CD4-positive, alpha-beta T cell treated with Interleukin-4 for 1 hour (primary cell): ENCODE measurements around the gene TNS1.
"Not testable (repeated sequence)": the region's sequence is repeated elsewhere in the genome, so short reads cannot be mapped to it uniquely, and the experiment has no call there.

Experiments used
- DNase-seq, 2 donors: peaks; one replicate each; pipeline ENCODE4 v3.0.0-alpha.2; 2020 to 2022

Gene TNS1

DNA sequence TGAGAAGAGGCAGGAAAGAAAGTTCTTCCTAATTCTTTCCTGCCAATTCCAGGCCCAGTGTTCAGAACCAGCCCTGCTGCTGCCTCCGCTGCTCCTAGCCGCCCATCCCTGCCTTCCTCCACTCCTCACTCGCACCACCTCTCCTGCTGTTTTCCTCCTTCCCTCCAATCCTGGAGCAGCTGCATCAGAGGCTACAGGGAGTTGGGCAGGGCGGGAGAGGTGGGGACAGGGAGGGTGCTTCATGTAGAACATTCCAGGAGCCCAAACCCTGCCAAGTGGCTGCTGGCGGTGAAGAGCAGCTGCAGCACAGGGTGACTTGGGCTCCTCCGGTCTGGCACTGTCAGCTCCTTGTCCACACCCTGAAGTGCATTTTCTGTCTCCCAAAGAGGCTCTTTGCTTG is 176.3 kb downstream of the TNS1 start:
- no peak for DNase-seq

DNA sequence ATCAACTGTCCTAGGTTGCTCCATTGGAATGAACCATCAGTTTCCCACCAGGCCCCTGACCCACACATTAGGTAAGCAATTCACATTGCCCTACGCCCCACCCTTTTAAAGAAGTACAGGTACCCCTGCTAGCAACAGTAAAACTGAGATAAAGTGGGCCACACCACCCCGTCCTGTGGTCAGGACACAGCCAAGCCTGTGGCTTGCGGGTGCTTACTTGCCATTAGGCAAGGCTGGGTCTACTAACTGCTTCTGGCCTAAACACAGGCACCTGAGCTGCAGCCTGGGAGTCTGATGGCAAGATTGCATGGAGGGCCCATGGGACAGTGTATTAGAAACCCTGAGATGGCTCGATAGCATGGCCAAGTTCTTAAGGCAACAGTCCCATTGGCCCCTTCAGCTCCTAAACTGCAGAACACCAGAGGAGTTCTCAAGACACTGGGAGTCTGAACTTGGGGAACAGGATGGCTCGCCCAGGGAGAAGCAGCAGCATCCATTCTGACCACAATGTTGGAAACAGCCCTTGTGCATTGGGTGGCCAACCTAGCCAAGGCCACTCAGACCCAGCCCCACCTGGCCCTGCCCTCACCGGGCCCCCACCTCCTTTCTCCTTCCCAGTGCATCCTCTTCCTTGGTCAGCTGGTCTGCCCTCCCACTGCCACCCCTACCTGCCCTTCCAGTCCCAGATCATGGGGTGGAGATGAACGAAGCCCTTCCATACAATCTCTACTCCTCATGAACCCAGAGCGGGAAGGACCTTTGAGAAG is 177.1 kb downstream of the TNS1 start:
- DNase-seq, result no peak

DNA sequence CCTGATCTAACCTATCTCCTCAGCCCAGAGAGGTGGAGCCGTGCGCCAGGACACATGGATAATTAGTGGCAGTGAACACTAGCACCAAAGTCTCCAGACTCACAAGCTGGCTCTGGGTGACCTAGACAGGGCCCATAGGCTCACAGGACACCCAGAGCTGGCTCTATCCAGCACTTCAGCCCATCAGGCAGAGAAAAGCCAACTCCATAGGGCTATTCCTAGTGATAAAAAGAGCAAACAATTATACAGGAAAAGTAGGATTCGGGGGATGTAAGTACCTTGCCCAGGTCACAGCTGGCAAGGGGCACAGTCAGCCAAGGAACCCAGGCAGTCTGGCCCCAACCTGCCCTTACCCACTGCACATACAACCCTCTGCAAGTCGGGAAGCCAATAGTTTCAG is 178.6 kb downstream of the TNS1 start:
- DNase-seq, result no peak

DNA sequence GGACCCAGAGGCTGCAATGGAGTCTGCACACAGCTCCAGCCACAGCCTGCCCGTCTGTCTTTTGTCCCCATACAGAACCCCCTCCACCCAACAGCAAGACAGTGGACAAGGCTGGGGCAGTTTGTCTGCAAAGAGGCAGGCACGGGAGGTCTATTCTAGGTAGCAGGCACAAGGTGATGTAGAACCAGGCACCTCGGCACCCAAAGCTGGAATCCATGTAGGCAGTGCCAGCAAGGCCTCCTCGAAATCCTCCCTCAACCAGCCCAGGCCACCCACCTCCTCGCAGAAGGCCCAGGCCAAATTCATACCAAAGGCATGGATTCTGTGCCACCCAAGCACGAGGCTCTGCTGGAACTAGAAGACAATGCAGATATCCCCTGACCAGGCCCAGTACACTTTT is 179.2 kb downstream of the TNS1 start:
- no peak for DNase-seq

DNA sequence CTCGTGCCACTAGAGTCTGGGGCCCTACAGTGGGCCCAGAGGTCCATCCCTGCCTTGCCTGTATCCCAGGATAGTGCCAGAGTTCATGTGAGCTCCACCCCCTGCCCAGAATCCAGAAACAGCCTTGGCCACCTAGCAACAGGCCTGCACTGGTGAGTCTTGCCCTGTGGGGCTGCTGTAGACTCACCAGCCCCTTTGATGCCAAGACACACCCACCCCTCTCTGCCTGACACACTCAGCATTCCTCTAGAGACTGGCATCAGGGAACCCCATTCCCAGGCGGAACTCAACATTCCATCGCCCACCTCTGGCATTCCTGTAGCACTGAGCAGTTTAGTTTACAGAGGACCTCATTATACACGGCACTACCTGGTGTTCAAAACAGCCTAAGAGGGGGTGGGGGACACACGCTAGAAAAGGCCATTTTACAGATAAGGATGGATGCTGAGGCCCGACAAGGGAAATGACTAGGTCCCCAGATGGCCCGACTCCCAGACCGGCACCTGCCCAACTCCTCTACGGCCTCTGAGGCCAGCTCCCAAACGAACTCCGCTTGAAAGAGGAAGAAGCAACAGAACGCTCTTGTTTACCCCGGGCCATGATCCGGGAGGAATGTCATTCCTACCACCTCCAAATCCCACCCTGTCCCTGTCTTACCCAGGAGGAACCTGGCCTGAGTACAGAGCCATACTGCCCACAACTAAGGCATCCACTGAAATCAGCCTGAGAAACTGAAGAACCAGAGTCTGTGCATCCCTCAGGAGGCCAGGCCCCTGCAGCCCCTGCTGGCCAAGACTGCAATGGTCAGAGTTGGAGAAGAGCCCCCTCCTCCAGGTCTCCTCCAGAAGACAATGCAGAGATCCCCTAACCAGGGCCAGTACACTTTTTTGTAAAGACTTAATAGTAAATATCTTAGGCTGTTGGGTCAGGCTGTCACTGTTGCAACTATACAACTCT is 180.2 kb downstream of the TNS1 start:
- DNase-seq, result no peak

DNA sequence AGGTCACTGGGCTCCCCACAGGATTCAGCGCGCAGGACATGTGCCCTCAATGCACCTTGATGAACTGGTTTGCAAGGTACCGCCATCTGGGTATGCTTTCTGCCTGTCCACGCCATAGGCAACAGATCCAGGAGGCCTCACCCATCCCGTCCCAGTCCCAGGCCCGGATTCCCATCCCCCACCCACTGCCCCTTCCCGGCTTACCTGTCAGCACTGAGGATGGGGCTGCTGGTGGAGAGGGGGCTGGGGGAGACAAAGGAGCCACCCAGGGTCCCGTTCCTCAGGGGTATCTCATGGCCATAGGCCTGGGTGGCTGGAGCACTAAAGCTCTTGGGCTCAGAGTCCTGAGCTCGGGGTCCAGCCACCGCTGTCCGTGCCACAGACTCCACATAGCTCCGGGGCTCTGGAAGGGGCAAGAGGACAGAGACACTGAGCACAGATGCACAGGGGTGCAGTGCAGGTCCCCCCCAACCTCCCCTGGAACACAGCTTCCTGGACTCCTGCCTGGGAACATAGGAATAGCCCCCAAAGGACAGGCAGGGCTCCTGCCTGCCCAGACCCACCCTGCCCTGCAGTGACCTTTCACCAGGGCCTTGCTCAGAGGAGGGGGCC is 181.2 kb downstream of the TNS1 start:
- DNase-seq, result no peak

DNA sequence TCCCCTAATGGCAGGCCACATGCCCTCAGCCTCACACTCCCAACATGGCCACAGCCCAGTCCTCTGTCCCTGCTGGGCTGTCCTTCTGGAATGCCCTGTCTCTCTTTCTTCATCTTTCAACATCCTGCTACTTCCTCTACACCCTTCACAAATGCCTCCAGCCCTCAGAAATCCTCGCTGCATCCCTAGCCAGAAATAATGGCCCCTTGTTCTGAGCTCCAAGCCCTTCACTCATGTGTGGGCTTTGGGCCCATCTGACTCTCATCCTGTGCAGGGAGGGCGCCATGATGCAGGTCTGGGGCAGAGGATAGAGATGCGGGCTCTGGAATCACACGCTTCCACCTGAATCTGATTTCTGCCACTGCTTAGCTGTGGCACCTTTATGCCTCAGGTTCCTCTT is 181.9 kb downstream of the TNS1 start:
- DNase-seq, result no peak

DNA sequence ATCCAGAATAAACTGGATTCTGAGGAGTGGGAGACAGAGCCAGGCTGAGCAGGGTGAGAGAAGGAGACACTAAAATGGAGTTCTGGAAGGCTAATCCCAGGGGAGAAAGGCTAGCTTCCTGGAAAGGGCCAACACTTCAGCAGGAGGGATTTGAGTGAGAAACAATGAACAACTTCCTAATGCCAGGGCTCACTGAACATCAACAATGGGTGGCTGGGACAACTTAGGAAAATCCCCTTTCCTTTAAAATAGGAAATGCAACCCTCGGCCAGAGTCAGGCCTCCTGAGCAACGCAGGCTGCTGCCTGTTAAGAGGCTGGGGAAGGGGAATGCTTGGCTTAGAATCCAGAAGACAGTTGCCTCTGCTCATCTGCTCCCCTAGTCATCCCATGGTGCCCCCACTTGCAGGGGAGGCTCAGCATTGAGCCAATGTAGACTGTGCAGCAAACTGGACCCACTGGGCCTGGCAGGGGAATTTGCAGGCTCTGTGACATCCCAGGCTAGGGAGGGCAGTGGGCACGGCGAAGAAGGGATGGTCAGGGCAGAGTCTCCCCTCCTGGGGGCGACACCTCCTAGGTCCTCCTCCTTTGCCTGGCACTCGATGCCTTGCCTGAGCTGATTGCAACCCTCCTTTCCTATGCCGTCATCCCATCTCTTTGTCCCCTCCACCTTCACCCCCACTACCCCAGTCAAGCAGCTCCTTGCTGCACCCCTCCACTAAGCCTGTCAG is 182.5 kb downstream of the TNS1 start:
- no peak for DNase-seq

DNA sequence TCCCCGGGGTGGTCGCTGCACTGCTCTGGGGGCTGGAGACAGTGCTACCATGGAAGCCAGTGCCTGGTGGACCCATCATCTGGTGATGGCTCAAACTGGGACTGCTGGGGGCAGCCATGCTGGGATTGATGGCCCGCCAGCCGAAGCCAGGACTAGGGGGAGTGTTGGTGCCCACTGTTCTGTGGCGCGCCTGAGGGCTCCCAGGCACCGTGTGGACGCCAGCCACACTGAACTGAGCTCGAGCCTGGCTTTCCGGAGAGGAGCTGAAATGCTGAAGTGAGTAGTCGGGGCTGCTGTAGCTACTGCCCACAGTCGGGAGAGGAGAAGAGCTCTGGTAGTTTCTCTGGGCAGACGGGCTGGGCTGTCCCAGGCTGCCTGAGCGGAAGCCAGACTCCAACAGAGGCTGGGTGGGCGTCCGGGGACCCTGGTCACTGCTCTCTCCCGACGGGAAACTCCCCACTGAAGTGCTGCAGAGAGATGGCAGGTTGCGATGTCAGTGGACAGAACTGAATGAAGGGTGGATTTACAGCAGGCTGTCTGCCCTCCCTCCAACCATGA is 184.4 kb downstream of the TNS1 start:
- no peak for DNase-seq

DNA sequence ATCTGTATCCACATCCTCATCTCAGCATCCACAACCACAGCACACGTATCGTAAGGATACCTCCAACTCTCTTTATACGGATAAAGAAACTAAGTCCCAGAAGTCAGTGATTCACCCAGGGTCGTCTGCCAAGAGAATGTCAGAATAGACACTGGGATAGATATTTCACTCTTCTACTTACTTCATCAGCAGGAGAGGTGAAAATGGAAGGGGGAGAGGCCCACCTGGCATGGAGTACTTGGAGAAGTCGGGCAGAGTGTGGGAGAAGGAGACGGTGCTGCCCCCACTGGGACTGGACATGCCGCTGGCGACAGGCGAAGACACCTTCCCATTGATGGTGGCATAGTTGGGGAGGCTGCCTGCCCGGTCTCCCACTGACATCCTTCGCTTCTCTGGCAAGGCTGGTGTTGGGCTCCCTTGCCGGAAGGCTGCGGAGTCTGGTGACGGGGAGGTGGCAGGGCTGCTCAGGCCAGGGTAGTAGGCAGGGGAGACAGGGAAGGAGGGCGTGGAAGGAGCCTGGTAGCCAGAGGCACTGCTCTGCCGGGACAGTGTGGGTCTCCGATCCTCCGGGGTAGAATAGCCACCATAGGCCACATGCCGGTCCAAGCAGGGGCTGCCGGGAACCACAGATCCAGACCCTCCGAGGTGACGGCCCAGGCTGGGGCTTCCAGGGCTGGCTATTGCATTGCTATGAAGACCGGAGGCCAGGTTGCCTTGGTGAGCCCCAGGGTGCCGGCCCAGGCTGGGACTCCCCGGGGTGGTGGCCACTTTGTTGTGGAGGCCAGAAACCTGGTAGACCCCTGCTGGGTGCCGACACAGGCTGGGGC is 185.1 kb downstream of the TNS1 start:
- no peak for DNase-seq

DNA sequence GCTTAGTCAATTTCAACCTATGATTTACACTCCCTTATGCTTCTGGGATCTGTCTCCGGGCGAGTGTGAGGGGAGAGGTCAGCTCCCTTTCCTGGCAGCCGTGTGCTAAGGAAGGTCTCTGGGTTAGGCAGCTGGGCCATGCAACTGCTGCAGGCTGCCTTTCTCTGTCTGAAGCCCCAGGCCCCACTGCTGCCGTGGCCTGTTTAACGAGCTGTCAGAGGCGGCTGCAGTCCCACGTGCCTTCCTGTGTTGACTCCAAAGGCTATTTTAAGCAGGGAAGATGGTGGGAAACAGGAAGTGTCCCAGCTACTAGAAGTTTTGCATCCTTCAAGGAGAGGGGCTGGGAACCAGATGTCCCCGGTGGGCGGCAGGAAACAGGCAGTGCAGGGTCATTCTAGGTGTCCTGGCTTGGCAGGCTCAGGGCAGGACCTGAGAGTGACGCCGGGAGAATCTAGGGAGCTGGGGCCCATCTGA is 186.4 kb downstream of the TNS1 start:
- no peak for DNase-seq

DNA sequence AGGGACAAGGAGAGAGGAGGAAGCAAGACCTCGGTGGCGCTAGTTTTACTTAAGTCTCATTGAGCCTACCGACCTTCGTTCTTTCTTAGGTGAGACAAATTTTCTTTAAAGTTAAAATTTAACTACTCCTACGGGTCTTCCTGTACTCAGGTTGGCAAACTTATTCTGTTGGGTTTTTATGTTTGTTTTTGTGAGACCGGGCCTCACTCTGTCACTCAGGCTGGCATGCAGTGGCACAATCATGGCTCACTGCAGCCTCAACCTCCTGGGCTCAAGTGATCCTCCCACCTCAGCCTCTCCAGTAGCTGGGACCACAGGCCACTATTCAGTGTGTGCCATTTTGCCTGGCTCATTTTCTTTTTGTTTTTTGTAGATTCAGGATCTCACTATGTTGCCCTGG is 189.0 kb downstream of the TNS1 start:
- no peak for DNase-seq

DNA sequence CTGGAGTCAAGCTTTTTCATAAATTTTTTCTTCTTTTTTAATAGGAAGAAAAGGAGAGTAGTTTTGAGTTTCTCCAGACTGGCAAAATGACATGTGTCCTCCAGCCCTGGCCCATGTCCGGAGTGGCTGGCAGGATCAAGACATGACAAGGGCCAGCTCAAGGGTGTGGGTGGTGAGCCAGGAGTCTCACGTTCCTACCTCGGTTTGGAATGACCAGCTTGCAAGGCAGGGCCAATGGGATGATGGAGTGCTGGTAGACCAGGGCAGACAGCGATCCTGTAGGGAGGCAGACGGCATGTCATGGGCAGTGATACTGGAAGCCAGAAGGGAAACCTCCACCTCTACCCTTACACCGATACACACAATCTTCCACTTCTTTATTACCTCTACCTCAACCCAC is 190.6 kb downstream of the TNS1 start:
- DNase-seq, result no peak

DNA sequence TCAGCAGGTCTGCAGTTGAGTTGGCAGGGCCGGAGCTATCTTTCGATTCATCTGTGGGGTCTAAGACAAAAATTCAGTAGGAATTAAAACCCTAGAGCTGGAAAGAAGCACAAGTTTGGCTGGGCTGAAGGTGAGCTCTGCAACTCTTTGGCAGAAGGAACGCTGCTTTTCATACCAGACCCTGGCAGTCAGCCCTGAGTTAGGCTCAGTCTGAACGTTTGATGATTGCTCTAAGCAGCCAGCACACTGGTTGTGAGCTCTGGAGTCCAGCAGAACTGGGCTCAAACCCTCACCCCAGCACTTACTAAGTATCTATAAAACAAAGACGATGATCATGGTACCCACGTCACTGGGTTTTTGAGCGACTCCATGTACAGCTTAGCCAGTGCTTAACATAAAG is 192.5 kb downstream of the TNS1 start:
- DNase-seq, result no peak

DNA sequence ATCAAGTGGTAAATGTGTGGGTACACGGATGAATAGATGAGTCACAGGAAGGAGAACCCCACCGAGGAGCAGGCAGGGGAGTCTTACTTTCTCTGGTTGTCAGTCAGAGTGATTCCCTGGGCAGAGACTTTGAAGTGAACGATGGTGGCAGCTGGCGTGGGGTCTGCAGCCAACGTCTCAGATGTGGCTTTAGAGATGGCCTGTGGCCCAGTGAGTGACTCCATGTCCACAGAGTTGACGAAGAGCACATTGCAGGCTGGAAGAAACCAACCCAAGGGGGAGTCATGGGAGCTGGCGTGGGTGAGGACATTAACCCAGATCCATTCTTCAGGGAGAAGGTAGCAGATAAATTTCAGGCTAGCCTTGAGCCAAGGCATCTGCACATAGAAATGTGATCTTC is 193.1 kb downstream of the TNS1 start:
- DNase-seq, result no peak

DNA sequence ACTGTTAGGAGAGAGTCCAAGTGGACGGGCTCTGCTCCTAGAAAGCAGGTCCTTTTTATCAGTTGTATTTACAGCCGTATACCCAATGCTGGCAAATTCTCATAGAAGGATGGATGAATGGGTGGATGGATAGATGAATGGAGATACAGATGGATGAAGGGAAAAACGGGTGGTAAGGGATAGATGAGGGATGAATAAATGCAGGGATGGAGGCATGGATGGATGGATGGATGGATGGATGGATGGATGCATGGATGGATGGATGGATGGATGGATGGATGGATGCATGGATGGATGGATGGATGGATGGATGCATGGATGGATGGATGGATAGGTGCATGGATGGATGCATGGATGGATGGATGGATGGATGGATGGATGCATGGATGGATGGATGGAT is 193.8 kb downstream of the TNS1 start:
- not testable (repeated sequence) for DNase-seq

DNA sequence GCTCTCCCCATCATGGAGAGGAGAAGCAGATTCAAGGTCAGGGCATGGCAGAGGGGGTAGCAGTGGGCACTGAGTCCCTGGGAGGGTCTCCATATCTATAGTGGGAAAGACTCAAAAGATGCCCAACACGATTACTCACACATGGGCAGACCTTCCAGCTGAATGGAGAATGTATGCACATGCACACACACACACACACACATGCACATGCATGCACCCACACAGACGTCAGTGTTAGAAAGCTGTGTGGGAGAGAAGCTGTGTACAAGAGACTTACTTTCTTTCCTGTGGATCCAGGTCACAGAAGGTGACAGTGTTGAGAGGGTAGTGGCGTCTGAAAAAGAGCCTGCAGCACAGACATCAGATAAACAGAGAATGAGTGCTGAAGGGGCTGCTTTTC is 194.5 kb downstream of the TNS1 start:
- no peak for DNase-seq

DNA sequence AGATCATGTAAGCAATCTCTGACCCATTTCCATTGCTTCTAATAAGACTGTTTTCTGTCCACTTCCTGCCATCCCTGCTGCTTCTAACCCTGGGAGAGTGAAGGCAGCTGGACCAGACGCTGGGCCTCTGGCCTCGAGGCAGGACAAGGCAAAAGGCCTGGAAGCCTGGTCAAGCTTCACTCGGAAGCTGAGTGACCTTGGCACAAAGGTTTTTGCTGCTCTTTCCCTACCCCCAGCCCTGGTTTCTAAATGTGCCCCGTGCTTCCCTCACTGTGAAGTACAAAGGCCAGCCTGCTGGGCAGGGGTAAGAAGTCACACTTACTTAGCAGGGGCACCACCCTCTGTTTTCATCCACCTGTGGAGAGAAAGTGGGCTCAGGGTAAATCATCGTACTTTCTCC is 195.0 kb downstream of the TNS1 start:
- DNase-seq, result no peak

DNA sequence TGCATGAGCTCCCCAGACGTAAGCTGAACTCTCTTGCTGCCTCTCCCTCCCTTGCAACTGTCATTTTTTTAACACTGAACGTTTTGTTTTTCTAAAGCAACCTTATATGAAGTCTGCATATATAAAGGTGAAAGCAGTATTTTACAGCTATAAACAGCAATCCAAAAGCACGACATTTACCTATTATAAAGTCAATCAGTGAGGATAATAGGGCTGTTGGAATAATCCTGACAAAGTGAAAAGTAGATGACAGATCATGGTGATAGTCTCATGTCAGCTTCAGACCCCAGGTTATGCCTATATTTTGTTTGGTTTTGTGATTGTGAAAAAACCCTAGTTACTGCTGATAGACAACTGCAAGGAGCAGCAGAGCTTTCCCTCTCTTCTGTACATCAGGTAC is 195.8 kb downstream of the TNS1 start:
- no peak for DNase-seq

DNA sequence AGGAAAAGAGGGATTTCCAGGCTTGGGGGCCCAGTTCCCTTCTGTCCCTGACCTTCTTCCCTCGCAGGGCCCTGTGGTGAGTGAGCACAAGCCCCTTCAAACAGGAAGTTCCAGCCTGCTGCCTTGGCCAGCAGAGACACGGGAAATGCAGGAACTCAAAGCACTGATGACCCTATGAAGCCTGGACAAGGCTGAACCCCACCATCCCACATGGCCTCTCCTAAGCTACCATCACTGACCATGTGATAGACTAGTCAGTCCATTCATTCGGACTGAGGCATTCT is 196.4 kb downstream of the TNS1 start:
- DNase-seq, result no peak

DNA sequence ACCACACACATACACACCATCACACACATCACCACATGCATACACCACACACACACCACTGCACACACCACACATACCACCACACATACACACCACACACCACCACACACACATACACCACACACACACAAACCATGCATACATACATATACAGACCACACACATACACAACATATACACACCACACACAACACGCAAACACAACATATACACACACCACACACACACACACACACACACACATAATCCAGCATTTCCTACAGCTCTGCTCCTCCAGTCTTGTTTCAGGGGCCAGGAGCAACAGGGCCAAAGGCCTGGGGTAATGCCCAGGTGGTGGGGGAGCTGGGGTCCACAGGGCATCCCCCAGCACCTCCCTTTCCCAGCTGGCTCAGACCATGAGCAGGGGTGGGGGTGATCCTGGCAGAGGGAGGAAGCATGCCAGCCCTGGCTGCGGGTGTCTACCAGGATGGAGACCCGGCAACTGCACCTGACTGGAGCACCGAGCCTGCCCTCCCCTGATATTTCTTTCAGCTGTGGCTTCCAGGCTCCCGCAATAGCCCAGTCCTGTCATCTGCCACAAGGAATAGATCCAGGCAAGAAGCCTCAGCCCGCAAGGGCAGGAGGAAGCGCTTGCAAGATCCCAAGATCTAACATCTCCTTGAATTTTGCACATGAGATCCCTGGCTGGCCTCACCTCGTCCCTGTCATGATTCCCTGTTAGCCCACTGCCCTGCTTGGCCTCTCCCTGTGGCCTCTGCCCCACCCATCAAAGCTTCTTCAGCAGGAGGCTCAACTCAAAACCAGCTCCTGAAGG is 196.9 kb downstream of the TNS1 start:
- no peak for DNase-seq
